Transverse colon (tissue), 4 donors: ENCODE measurements around the gene ZPLD1. TPM values are rescaled to one million over a fixed set of nuclear protein-coding genes. Genes with fewer than 3 reads are reported as not detected.

Experiments
- DNase-seq: peaks from one replicate; pipeline ENCODE4 v3.0.0-alpha.2; 2019
- H3K27ac ChIP-seq, 4 donors: fragments of 200-600 bp; sonication (generic); 2 replicates each; pipeline ENCODE4 v1.5.1; 2016 to 2018; ENCODE audit warnings: inconsistent platforms in 4 of 4
- H3K27me3 ChIP-seq: fragments of 200-600 bp; sonication (generic); 2 replicates; pipeline ENCODE4 v1.5.1; 2017; ENCODE audit warnings: inconsistent platforms
- H3K36me3 ChIP-seq, 4 donors: fragments of 200-600 bp; sonication (generic); 2 replicates each; pipeline ENCODE4 v1.5.1; 2017 to 2019; ENCODE audit warnings: inconsistent platforms in 4 of 4
- H3K4me1 ChIP-seq, 4 donors: fragments of 200-600 bp; sonication (generic); 2 replicates each; pipeline ENCODE4 v1.5.1; 2017 to 2020; ENCODE audit warnings: inconsistent platforms in 4 of 4
- H3K4me3 ChIP-seq, 4 donors: fragments of 200-600 bp; sonication (generic); 1 replicate in 1 of 4; 2 replicates in 3 of 4; pipeline versions ENCODE4 v1.5.1 to v1.6.1; 2017 to 2019; ENCODE audit warnings: inconsistent platforms in 4 of 4
- H3K9me3 ChIP-seq, 2 donors: fragments of 200-600 bp; sonication (generic); 2 replicates each; pipeline ENCODE4 v1.5.1; 2017 to 2019; ENCODE audit warnings: inconsistent platforms in 2 of 2
- CTCF ChIP-seq, 5 experiments: fragments of 200-600 bp in 3 of 5; fragments of 450-650 bp in 2 of 5; sonication (generic) in 3 of 5; IDR thresholded peaks; 1 replicate in 2 of 5; 2 replicates in 3 of 5; pipeline ENCODE4 v1.5.1; 2016 to 2017; ENCODE audit warnings: antibody characterized with exemption in 5 of 5, inconsistent platforms in 3 of 5, mild to moderate bottlenecking in 2 of 5, moderate library complexity in 1 of 5
- EP300 ChIP-seq: sonication (generic); formaldehyde crosslinking; IDR thresholded peaks from one replicate; pipeline ENCODE4 v1.6.1; 2017; ENCODE audit warnings: antibody characterized with exemption, low read depth
- POLR2A ChIP-seq: fragments of 450-650 bp; IDR thresholded peaks from one replicate; pipeline ENCODE4 v1.6.1; 2016; ENCODE audit warnings: antibody characterized with exemption, mild to moderate bottlenecking, moderate library complexity
- POLR2AphosphoS5 ChIP-seq, 3 donors: sonication (generic); formaldehyde crosslinking; IDR thresholded peaks; one replicate each; pipeline ENCODE4 v1.6.1; 2016; ENCODE audit warnings: antibody characterized with exemption in 3 of 3
- WGBS, 2 donors: methylation state at CpG; one replicate each; pipeline ENCODE4 v1.1.5; 2018; ENCODE audit warnings: low coverage in 1 of 2; 5-methylcytosine and 5-hydroxymethylcytosine counted together
- in situ Hi-C, 4 donors: fragments of 200-750 bp; cut with MboI; loops; one replicate each; pipeline versions ENCODE4 v1.15.0 to v1.15.1; 2017; ENCODE audit warnings: low sequenced_read_pairs in 3 of 4, low pct_ligation_motif_present in 1 of 4, low pct_unique_long_range_greater_than_20kb in 1 of 4
- intact Hi-C: fragments of 100-400 bp; cut with DNase I; formaldehyde crosslinking; loops from one replicate; pipeline ENCODE4 v1.15.1; 2023; ENCODE audit warnings: low total_unique reads
- total RNA-seq, 4 donors: library from RNA; depleted of rRNA; stranded (reverse); fragments of >200 nt; gene quantifications; one replicate each; pipeline ENCODE4 v1.1.0, GENCODE V29; 2016

ZPLD1 gene
- total RNA-seq, 4 donors from 2014 or later: not detected

GRCh38 chr3:102400766-102401165 lies 34.0 kb upstream of the ZPLD1 start:
- Histone ChIP-seq H3K9me3 (no peaks in the 10 kb centered on the region), H3K27me3 (no peaks in the 10 kb centered on the region), H3K4me1 (no peaks in the 10 kb centered on the region), H3K27ac (no peak overlapping the region), H3K36me3 (no peaks in the 10 kb centered on the region), H3K4me3 (no peak overlapping the region)
- intact Hi-C loops (no loop called here), in situ Hi-C loops (no loop called here)
- TF ChIP-seq POLR2AphosphoS5 (IDR thresholded peaks at IDR 0.05) (no peak), EP300 (no peak), CTCF (IDR thresholded peaks at IDR 0.05) (no peak), POLR2A (no peak)
- DNase-seq: no peak
- WGBS, 2 donors: 77 to 80% methylated on average over 2 of the region's 2 CpGs

GRCh38 chr3:102410616-102411015 lies 24.2 kb upstream of the ZPLD1 start:
- peaks cover 0 to 8% (median 0%) of the 10 kb centered on the region in 4 donors for H3K4me1 ChIP-seq
- intact Hi-C loops: no loop called here
- in situ Hi-C loops: no loop called here

GRCh38 chr3:102415553-102415952 lies 19.3 kb upstream of the ZPLD1 start:
- in situ Hi-C loops (no loop called here), intact Hi-C loops (no loop called here)
- Histone ChIP-seq H3K4me1 (peaks cover 0 to 10% (median 0%) of the 10 kb centered on the region in 4 donors), H3K36me3 (no peaks in the 10 kb centered on the region), H3K4me3 (no peak overlapping the region), H3K9me3 (no peaks in the 10 kb centered on the region), H3K27ac (no peak overlapping the region), H3K27me3 (no peaks in the 10 kb centered on the region)
- no peak for DNase-seq
- TF ChIP-seq POLR2A (no peak), EP300 (no peak), CTCF (IDR thresholded peaks at IDR 0.05) (no peak), POLR2AphosphoS5 (IDR thresholded peaks at IDR 0.05) (no peak)
- 20 to 34% methylated on average over 2 of the region's 2 CpGs for WGBS, 2 donors

More at GRCh38 chr3:102410616-102411015, 24.2 kb upstream of the ZPLD1 start:
- Histone ChIP-seq H3K36me3 (no peaks in the 10 kb centered on the region), H3K27me3 (no peaks in the 10 kb centered on the region), H3K4me3 (no peak overlapping the region), H3K27ac (no peak overlapping the region), H3K9me3 (no peaks in the 10 kb centered on the region)
- TF ChIP-seq POLR2AphosphoS5 (IDR thresholded peaks at IDR 0.05) (no peak), EP300 (no peak)
- DNase-seq: no peak

GRCh38 chr3:102419786-102420185 lies 15.0 kb upstream of the ZPLD1 start:
- intact Hi-C loops: no loop called here
- TF ChIP-seq POLR2A (no peak), CTCF (IDR thresholded peaks at IDR 0.05) (no peak), EP300 (no peak), POLR2AphosphoS5 (IDR thresholded peaks at IDR 0.05) (no peak)

GRCh38 chr3:102441832-102442231 lies 7.0 kb downstream of the ZPLD1 start:
- Histone ChIP-seq H3K36me3 (no peaks in the 10 kb centered on the region), H3K27me3 (no peaks in the 10 kb centered on the region), H3K9me3 (no peaks in the 10 kb centered on the region), H3K27ac (no peak overlapping the region), H3K4me3 (no peak overlapping the region), H3K4me1 (no peaks in the 10 kb centered on the region)
- in situ Hi-C loops (no loop called here), intact Hi-C loops (no loop called here)
- DNase-seq: no peak
- TF ChIP-seq POLR2A (no peak), CTCF (IDR thresholded peaks at IDR 0.05) (no peak), POLR2AphosphoS5 (IDR thresholded peaks at IDR 0.05) (no peak), EP300 (no peak)
- 40 to 57% methylated on average over 1 of the region's 1 CpG for WGBS, 2 donors

More at GRCh38 chr3:102419786-102420185, 15.0 kb upstream of the ZPLD1 start:
- no peak overlapping the region for H3K4me3 ChIP-seq
- DNase-seq: no peak
- no peak overlapping the region for H3K27ac ChIP-seq
- H3K27me3 ChIP-seq: no peaks in the 10 kb centered on the region
- peaks cover 0 to 10% (median 0%) of the 10 kb centered on the region in 4 donors for H3K4me1 ChIP-seq
- H3K9me3 ChIP-seq: no peaks in the 10 kb centered on the region
- no peaks in the 10 kb centered on the region for H3K36me3 ChIP-seq
- in situ Hi-C loops: no loop called here
